Measurements from ENCODE around the gene TXNDC17. TPM values are rescaled to one million over a fixed set of nuclear protein-coding genes. Genes with fewer than 3 reads are reported as not detected.

The TXNDC17 gene
- total RNA-seq, 4 donors from 2014 or later, result 31.8 to 124 (median 85.6) TPM

DNA sequence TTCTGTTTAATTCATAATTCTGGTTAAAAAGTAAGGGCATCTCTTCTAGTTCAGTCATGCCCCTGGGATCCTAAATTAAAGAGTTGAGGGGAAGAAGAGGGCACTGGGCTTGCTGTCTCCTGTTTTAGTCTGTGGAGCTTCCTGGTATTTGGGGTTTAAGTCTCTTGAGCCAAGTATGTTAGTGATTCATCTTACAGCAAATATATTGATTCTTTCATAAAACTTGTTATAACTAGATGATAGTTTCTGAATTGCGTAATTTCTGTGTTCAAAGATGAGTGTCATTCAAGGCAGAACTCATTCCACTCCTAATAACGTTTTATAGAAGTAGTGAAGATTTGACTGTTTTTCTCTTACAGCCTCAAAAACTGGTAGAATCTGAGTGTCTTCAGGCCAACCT is 1.7 kb downstream of the TXNDC17 start:
- H3K9me3 ChIP-seq, result no peaks in the 10 kb centered on the region
- H3K4me1 ChIP-seq, result peaks cover 0 to 46% (median 16%) of the 10 kb centered on the region in 4 donors
- WGBS, 2 donors, result 61 to 73% methylated on average over 2 of the region's 2 CpGs
- H3K27ac ChIP-seq, result no peak overlapping the region
- H3K36me3 ChIP-seq, result peaks cover 0 to 47% (median 0%) of the 10 kb centered on the region in 3 donors
- no peak for DNase-seq (ENCODE audit: low spot score in 2 of 2)
- no peak overlapping the region for H3K4me3 ChIP-seq
- no peak for TF ChIP-seq POLR2A (IDR thresholded peaks at IDR 0.05)
- TF ChIP-seq, protein P1, sequence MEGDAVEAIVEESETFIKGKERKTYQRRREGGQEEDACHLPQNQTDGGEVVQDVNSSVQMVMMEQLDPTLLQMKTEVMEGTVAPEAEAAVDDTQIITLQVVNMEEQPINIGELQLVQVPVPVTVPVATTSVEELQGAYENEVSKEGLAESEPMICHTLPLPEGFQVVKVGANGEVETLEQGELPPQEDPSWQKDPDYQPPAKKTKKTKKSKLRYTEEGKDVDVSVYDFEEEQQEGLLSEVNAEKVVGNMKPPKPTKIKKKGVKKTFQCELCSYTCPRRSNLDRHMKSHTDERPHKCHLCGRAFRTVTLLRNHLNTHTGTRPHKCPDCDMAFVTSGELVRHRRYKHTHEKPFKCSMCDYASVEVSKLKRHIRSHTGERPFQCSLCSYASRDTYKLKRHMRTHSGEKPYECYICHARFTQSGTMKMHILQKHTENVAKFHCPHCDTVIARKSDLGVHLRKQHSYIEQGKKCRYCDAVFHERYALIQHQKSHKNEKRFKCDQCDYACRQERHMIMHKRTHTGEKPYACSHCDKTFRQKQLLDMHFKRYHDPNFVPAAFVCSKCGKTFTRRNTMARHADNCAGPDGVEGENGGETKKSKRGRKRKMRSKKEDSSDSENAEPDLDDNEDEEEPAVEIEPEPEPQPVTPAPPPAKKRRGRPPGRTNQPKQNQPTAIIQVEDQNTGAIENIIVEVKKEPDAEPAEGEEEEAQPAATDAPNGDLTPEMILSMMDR (IDR thresholded peaks at IDR 0.05), result no peak
- no peak for TF ChIP-seq EP300 (IDR thresholded peaks at IDR 0.05)
- H3K27me3 ChIP-seq, result no peaks in the 10 kb centered on the region

DNA sequence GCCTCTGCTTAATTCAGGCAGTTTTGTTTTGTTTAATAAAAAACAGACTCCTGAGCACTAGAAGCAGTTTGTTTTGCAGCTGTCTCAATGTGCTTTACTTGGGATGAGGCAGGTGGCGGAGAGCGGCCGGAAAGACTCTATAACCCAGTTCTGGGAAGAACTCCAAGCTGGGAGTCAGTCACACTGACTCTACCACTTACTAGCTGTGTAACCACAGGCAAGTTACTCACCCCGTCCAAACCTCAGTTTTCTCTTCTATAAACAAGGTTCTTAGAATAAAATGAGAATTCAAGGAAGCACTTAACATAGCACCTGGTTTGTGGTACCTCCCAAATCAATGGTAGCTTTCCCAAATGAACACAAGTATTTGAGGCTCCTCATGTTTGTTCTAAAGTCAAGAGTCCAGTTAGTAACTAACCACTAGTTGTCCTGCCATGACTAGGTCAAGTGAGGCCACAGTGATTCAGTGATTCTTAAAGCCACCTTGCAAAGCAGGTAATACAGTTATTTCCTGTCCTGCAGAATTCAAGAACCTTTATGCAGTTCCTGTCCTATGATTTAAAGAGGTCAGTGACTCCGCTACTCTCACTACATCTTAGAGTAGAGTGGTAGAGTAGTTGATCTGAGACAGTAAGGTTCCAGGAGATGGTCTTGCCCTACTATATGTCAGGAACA is 2.7 kb downstream of the TXNDC17 start:
- no peak overlapping the region for H3K4me3 ChIP-seq
- no peak for DNase-seq (ENCODE audit: low spot score in 2 of 2)
- no peaks in the 10 kb centered on the region for H3K9me3 ChIP-seq
- 82 to 94% methylated on average over 5 of the region's 5 CpGs for WGBS, 2 donors
- no peak for TF ChIP-seq EP300 (IDR thresholded peaks at IDR 0.05)
- TF ChIP-seq, protein P1 (IDR thresholded peaks at IDR 0.05), result no peak
- peaks cover 0 to 57% (median 0%) of the 10 kb centered on the region in 3 donors for H3K36me3 ChIP-seq
- no peaks in the 10 kb centered on the region for H3K27me3 ChIP-seq
- H3K4me1 ChIP-seq, result peaks cover 0 to 41% (median 14%) of the 10 kb centered on the region in 4 donors
- no peak overlapping the region for H3K27ac ChIP-seq

DNA sequence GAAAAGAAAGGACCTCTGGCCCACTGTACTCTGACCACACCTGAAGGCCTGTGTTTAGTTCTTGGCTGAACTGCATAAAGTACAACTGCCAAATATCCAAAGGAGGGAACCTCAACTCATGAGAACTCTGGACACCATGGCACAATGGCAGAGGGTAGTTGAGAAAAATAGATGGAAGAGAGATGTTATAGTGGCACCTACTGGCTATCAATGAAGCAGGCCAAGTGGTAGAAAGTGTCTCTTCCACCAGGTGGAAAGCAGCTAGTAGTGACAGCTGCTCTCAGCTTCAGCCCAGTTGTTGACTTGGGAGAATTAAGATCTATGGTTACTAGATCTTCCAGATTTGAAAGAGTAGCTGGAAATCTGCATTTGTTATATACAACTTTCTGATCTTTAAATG is 7.3 kb downstream of the TXNDC17 start:
- DNase-seq (ENCODE audit: low spot score in 2 of 2), result no peak
- Histone ChIP-seq H3K27ac (no peak overlapping the region), H3K27me3 (no peaks in the 10 kb centered on the region), H3K4me1 (peaks cover 4 to 45% (median 19%) of the 10 kb centered on the region in 4 donors), H3K4me3 (no peak overlapping the region), H3K9me3 (no peaks in the 10 kb centered on the region), H3K36me3 (peaks cover 0 to 61% (median 0%) of the 10 kb centered on the region in 3 donors)
- no peak for TF ChIP-seq POLR2A (IDR thresholded peaks at IDR 0.05)
- TF ChIP-seq EP300 (IDR thresholded peaks at IDR 0.05), result no peak
- TF ChIP-seq, protein P1 (IDR thresholded peaks at IDR 0.05), result no peak

DNA sequence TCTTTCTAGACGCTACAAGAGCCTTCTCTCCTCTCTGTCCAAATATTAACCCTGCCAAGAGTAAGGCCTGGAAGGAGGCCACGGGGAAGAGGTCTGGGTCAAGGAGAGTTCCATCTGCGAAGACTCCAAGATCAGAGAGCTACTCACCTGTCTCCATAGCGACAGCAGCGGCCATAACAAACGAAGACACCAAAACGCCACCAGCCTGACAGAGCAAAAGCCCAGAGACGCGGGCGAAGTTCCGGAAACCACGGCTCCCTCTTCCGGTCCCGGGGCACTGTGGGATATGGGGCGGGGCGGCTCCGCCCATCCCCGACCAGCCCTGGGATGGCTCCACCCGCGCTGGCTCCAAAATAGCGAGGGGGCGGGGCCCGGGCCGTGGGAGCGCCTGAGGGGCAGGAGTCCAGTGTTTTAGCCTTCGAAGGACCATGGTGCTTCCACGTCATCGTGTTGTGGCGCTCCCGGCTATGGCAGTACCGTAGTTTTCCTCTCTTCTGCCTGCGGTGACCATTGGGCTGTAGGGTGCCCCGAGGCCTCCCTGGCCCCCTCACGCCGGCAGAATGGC is 10.6 kb downstream of the TXNDC17 start, which contains the start of the genes C17orf100 and MED31:
Gene C17orf100 (plus strand): TSS at position 409 of the 565 bp plus-strand sequence. CDS start 152 bp downstream, at position 561.
Gene MED31 (minus strand): TSS at position 252 of the 565 bp plus-strand sequence. CDS start 77 bp downstream, at position 175.
- Histone ChIP-seq H3K4me1 (peaks cover 4 to 54% (median 19%) of the 10 kb centered on the region in 4 donors), H3K27ac (peak within 1 kb of the TSS; percentile 59 to 88 (median 78)), H3K9me3 (no peaks in the 10 kb centered on the region), H3K36me3 (peaks cover 0 to 33% (median 0%) of the 10 kb centered on the region in 3 donors), H3K4me3 (peak within 1 kb of the TSS; percentile 58 to 88 (median 86)), H3K27me3 (peaks cover 0 to 23% of the 10 kb centered on the region in 2 donors)
- peak; percentile 19 to 57 for TF ChIP-seq POLR2A (IDR thresholded peaks at IDR 0.05)
- TF ChIP-seq, protein P1 (IDR thresholded peaks at IDR 0.05), result peak in 1 of 5 experiments; percentile 19
- TF ChIP-seq EP300 (IDR thresholded peaks at IDR 0.05), result peak; percentile 64 to 87
- WGBS, 2 donors, result 1% methylated on average over 13 to 20 of the region's 35 CpGs
- peak; percentile 85 to 90 for DNase-seq (ENCODE audit: low spot score in 2 of 2)

Data from tibial nerve (tissue), 4 donors.